Stimulated activated CD4-positive, alpha-beta T cell treated with anti-CD3 and anti-CD28 coated beads, Interleukin-15, amount 100 ng/mL, for 1 hour (primary cell): ENCODE results near the gene CAPN7.
A peak's percentile ranks its signal among the peaks of the same experiment; 100 is the strongest.

Experiments
- DNase-seq, 2 donors: peaks; one replicate each; pipeline ENCODE4 v3.0.0-alpha.2; 2020; ENCODE audit warnings: low read depth in 1 of 2, low spot score in 1 of 2

Gene CAPN7

DNA sequence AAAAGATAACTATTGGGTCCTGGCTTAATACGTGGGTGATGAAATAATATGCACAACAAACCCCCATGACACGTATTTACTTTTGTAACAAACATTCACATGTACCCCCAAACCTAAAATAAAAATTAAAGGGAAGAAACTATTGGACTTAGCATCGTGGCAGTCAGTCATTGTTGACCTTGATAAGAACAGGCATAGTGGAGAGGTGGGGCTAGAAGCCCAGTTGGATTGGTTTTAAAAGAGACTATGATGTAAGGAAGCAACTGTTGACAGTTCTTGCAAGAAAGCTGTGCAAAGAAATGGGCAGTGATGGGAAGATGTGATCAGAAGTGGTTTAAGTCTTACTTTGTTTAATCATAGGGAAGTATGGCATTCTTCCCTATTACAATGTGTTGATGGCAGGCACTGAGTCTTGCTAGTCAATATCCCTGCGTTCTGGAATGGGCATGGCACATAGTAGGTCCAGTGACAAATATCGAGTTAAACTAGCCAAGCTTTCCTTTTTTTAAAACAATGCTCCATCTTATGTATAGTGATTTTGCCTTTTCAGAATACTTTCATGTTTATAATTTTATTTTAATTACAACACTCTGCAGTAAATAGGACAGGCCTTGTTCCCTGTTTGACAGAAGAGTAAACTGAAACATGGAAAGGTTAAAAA is 37.9 kb downstream of the CAPN7 start:
- DNase-seq = no peak

DNA sequence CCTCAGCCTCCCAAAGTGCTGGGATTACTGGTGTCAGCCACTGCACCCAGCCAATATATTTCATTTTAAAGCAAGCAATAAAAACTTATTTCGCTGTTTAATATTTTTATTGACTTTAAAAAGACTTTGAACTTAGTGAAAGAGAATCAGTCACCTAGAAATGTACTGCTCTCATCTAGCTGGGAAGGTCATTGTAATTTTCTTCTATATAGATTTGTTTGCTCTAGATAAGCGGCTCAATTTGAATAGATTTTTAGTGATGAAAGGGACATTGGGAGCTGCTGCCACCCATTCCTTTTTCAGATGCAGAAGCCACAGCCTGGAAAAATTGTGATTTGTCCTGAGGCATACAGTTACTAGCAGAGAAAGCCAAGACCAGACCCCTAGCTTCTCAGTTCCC is 40.1 kb downstream of the CAPN7 start:
- no peak for DNase-seq

DNA sequence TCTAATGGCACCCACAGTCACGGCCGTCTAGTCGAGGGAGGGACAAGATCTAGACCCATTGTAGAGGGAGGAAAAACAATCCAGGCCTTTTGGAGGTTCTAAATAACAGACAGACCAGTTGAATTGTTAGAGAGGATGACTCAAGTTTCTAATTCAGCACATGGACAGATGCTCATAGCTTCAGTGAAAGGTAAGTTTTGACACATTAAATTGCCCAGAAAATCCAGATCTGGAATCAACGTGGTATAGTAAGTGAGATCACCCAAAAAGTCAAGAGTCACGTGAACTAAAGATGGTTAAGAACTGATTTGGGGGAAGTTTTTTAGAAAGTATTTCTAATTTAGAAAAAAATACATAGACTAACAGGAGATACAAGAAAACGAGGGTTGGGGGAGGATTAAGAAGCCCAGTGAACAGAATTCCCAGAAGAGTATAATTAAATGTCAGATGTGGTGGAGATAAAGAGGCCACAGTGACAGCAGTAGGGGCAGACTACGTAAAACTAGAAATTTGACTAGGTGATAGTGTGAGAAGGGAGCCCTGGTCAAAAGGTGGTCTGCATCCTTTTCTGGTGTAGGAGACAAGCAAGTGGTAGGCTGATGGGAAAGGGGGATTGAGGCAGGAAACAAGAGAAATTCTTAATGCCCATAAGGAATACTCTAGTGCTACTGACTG is 47.1 kb downstream of the CAPN7 start:
- DNase-seq = no peak

DNA sequence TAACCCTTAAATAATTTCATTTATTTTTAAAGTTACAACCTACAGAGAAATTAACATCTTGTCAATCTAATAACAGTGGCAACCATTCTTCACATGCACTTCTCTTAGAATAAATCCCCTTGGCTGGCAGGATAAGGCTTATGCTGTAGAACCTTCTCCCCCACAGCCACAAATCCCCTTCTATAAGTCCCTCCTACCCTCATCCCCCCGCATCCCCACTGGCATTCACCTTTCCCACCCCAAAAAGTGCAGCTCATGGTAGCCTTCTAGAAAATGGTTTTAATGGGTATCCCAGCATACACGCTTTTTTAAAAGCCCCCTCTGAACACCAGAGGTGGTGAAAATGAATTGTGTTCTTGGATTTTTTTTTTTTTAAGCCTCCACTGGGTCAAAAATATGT is 49.2 kb downstream of the CAPN7 start:
- no peak for DNase-seq

DNA sequence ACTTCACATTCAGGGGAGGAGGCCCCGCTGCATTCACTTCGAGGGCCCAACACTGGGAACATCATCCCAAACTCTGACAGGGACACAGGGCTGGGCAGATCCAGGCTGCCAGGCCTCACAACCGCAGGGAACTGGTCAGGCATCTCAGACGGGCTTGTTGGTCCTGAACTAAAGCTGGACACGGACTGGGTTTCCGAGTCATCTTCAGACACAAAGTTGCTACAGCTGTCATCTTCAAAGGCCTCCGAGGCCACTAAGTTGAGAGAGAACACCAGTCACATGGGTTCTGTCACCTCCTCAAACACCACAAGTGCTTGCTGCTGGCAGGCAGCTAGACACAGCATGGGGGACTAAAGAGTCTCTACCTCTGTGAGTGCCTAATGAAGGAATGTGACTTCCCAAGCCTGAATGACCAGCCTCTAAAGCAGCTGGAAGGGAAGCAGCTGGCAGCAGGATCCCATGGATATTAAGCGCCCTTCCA is 50.9 kb downstream of the CAPN7 start:
- no peak for DNase-seq

DNA sequence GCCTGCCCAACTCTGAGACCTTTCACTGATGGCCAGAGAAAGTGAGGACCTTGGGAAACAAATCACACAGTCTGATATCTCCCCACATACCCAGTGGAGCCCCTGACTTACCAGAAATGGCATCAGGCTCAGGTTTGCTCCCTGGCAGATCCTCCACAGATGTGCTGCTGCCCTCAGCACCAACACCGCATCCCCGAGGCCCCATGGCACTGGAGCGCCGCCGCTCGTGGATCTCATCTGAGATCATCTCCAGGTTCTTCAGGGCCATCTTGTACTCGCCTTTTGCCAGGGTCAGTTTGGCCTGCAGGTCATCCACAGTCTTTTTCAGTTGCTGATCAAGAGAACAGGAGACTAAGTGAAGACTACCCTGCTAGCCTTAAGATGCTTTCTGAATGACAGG is 52.7 kb downstream of the CAPN7 start:
- DNase-seq = no peak

DNA sequence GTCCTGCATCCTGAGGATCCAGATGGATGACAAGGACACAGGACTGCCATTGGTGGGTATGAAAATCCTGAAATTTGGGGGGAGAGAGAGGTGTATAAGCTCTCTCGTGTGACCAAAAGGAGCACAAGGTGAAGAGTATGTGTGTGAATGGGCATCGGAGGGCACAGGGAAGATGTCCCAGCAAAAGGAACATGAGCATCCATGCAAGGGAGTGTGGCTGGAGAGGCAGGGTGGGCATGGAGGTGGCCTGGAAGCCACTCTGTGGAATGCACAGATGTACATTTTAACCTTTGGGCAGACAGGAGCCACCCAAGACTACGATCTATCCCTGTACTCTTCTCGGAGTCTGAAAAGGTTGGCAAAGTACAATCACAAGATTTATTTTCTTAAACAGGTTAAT is 54.5 kb downstream of the CAPN7 start:
- DNase-seq = no peak

DNA sequence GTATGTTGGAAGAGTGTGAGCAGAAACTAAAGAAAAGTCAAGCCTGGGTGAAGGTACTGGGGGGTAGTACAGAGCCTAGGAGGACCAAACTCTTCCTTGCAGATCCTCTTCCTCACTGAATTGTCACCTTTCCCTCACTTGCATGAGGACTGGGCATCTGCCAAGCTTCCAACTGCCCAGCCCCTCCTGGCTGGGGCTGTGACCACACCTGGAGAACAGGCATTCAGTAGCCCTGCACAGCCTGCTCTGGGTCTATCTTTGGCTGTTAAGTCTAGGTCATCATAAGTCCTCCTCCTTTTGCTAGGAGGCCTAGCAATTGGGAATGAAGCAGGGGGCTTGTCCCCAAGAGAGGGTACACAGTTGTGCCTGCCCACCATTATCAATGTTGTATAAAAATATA is 55.2 kb downstream of the CAPN7 start:
- no peak for DNase-seq

DNA sequence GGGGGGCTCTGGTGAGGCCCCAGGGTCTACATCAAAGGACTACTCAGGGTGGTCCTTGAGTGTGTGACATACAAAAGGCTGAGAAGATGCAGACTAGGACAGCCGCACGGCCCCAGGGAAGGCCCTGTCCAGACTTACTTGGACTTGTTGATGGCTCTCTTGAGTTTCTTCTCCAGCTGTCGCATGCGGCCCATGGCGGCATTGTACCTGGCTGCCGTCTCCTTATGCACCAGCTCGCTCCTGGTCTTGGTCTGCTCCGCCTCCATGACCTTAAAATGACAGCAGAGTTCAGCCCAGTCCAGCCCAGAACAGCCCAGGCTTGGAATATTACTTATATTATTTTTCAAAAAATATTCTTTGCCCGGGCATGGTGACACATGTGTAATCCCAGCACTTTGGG is 56.0 kb downstream of the CAPN7 start:
- no peak for DNase-seq

DNA sequence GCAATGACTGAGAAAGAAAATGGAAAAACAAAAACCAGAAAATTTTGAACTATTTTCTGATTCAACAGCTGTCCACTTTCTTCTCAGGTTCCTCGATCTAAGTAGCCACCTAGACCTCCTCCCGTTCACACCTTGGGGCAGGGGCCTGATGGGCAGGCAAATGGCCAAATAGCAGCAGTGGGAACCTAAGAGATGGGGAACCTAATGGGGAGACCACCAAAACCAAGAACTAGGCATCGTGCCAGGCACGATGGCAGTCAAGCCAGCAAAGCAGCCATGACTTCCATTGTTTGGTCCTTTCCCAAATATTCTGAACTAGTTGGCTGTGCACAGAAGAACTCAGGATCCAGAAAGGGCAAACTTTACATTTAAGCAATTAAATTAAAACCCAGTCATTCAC is 57.1 kb downstream of the CAPN7 start:
- DNase-seq = no peak

DNA sequence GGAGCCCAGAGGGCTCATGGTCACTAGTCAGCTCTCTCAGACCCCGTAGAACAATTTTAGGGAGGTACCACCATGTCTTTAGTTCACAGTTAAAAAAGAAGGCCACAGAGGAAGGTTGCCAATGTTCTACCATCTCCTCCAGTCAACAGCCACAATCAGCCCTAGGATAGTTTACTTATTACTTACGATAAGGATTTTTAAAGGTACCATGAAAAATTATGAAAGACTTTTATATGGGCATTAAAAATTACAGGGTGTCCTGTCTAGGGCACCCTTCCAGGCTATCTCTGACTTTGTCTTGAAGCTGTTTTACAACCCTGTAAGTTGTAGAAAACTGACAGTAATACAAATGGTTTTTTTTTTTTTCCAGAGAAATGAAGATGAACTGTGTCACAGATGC is 57.9 kb downstream of the CAPN7 start:
- DNase-seq = no peak

DNA sequence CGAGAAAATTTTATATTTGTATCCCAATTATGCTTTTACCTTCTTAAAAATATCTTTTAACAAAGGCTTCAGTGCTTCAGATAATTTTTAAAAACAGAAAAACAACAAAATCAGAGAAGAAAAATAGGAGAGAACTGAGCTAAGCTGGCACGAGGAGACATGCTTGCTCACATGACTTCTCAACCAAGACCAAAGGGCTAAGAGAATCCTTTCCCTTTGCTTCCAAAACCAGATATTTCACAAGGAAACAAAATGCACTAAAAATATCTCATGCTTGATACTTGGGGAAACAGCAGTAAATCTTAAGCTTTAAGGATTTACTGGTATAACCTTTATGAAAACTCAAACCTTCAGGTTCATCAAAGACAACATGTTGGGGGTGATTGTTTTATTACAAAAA is 58.4 kb downstream of the CAPN7 start:
- no peak for DNase-seq

DNA sequence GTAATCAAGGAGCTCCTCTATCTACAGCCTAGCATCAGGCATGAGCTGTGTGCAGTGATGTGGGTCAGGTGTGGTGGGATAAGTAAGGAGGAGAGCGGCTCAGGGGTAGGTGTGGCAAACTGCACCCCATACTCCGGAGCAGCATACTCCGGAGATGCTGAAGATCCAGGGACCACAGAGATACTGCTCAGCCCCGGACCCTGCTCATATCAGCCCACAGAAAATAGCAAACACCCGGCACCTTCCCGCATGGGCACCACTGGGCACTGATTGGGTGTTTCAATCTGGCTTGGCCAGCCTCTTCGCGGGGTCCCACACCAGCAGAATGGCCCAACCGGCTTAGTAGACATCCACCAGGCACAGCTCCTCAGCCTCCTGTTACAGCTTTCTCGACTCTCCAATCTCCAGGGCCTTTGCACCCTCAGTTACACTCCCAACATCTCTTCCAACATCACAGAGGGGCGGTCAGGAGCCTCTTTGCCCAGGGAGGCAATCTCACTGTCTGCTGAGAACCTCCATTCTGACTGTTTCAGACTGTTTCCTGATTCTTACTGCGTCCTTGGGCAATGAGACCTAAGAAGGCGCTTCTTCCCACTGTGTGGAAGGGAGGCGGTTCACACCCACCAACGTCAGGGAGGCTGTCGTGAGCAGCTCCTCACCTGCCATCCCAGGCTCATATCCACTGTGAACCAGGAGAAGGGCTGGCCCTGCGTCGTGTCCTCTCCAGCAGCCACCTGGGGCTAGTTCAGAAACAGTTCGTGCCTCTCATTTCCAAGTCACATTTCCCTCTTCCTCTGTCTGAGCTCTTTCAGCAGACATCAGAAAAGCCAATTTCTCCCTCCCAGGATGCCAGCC is 59.8 kb downstream of the CAPN7 start:
- no peak for DNase-seq

DNA sequence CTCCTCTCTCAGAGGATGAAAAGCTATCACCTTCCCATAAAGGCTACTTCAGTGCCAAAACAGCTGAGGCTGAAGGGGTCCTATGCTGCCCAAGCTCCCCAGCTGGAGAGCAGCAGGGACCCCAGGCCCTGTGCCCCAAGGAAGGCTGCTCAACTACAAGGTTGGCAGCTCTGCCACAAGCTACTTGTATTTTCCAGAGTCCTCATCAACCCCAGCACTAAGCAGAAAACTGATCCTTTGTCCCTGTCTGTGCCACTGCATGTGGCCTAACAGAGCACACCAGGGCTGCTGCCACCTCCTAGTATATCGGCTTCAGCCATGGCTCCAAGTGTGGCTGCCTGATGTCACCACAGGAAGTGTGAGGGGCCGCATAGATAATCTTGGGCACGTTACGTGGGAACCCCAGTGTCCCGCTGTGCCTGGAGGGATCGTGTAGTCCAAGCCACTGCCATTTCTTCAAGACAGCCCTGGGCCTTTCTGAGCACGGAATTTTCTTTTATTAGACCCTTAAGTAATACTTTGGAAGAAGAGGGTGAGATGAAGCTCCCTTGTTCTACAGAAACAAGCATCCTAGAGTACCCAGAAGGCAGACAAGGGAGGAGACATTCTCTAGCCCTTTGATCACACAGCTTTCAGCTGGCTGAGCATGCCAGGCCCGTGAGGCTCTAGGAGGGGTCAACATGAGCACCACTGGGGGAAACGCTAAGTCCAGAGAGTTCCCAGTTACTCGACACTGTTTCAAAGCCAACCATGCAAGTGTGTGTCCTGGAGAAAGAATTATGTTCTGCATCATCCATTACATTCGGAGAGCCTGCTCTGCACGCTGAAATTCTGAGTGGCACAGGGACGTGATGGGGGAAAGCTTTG is 60.7 kb downstream of the CAPN7 start:
- no peak for DNase-seq

DNA sequence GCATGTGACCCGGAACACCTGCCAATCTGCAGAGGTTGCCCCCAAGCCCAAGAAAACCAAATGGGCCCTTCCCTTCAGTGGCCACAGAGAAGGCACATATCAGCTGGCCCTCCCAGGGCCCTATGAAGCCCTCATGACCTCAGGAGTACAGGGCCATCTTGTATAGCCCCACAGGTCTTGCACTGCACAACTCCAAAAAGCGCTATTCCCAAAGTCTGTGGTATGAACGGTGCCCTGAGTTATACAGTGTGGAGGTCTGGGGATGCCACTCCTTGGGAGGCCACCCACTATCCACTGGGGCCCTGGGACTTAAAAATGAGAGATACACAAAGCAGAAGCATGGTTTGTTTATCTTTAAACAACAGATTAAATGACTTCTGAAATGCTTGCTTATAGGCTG is 61.5 kb downstream of the CAPN7 start:
- no peak for DNase-seq

DNA sequence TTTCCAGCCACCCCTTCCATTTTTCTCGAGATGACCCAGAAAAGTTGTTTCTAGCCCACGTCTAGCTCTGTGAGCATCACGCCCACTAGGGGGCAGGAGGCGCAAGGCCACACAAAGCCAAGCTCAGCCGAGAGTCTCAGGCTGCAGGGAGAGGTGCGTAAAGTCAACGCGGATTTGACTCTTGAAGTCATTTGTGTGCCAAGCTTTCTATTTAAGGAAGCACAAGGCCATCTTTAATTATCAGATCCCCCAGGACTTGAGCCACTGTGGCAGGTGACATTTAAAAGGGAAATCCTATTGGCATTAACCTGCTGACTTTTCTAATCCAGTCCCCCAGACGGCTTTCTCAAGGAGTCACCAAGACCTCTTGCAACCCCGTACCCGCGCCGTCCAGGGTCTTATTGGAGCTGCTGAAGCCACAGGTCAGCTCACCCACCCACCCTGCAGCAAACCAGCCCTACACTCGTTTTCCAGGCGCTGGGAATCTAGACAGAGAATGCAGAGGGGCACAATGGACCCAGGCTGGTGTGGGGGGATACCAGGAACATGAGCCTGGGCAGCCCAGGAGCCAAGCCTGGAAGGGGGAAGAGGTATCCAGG is 62.1 kb downstream of the CAPN7 start:
- DNase-seq = peak; percentile 75

DNA sequence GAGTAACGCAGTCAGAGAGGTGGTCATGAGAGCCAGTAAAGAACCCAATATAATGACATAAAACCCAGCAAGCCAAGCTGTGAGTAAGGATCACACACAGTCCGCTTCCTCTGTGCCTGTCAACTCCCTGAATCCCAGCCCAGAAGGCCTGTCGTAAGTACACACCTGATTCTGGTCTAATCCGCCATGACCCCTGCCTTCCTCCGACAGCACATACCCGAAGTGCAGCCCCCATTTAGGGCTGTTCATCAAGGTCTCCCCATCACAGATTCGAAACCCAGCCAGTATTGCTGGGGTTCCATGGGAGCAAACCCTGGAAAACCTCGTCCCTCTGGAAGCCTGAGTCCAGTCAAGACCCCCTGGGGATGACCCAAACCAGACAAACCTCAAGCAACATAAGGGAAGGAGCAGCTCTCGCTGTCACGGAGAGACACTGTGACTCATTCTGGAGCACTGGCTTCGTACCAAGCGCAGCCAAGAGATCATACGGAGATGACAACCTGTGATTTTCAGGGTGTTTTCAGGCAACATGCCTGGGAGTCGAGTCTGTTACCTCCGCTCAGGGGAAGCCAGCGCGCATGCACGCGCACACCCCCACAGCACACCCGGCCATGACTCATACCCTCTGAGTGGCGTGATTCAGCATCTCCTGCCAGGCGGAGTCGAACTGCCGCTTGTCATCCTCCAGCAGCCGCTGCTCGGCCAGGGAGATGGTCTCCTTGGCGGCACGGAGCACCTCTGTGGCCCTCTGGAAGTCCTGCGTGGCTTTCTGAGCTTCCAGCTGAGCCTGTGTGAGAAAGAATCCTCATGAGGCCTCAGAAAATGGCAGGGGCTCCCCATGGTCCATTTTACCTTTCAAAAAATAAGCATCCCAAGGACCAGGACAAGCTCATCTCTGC is 63.3 kb downstream of the CAPN7 start:
- DNase-seq = peak; percentile 76

DNA sequence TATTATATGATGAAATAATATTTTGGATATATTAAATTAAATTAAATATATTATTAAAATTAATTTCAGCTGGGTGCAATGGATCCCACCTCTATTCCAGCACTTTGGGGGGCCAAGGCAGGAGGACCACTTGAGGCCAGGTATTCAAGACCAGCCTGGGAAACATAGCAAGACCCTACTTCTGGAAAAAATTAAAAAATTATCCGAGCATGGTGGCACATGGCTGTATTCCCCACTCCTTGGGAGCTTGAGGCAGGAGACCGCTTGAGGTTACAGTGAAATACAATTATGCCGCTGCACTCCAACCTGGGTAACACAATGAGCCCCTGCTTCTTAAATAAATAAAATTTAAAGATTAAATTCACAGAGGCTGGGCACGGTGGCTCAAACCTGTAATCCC is 65.0 kb downstream of the CAPN7 start:
- DNase-seq = no peak

DNA sequence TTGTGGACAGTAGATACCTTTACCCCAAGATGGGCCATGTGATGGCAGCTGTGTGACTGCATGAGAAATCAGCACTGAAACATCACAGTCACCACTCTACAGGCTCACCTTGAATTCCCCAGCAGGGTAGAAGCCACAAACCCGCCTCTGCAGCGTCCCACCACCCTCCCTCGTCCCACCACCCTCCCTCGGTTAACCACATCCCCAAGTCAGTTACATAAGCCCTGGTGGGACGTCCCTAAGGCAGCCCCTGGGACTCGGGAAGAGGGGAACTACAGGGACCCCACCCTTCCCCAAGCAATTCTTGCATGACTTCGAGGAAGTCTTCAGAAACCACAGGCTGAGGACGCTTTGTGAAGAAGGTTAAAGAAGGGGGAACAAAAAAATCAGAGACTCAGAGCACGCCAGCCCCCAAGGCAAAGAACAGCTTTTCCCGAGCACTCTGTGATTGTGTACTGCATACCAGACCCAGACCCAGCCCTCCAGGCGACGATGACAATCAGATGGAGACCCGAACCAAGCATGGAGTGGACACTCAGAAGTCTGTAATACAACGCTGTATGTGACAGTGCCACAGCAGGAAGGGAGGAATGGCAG is 65.8 kb downstream of the CAPN7 start:
- peak; percentile 48 to 73 for DNase-seq
